Stimulated activated CD8-positive, alpha-beta memory T cell treated with anti-CD3 and anti-CD28 coated beads, Interleukin-7, amount 100 ng/mL, for 4 hours (primary cell): ENCODE results near the gene SPSB4.

Source experiments
- DNase-seq, 2 donors: peaks; one replicate each; pipeline ENCODE4 v3.0.0-alpha.2; 2020; ENCODE audit warnings: low read depth in 2 of 2

The SPSB4 gene

DNA sequence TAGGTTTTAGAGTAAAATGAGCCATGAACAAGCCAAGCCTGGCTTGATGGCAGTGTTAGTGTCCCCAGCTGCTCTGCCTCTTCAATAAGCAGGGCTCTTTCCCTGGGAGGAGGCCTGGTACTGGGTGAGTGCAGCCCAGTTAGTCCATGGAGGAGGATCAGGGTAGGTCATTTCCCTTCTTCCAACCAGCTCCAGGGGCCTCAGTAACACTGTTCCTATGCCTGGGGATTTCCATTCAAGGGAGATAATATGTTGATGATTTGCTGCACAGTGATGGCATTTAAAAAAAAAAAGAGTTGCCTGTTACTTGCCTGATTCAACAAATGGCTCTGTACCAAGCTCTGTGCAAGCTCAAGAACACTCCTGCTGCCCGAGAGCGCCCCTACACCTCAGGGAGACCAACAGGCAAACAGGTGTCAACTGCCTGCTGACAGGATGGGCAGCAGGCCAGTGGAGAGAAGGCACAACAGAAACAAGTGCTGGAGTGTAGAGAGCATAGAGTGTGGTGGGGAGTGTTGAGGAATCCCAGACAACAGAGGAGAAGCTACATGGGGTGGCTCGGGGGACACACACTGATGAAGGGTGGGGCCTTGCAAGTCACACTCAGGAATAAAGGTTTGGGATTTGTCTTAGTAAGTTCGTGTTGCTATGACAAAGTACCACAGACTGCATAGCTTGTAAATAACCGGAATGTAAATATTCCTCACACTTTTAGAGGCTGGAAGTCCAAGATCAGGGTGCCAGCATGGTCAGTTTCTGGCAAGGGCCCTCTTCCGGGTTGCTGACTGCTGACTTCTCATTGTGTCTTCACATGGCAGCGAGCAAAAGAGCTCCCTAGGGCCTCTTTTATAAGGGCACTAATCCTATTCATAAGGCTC, 101.9 kb downstream of the SPSB4 start:
- DNase-seq, result no peak

DNA sequence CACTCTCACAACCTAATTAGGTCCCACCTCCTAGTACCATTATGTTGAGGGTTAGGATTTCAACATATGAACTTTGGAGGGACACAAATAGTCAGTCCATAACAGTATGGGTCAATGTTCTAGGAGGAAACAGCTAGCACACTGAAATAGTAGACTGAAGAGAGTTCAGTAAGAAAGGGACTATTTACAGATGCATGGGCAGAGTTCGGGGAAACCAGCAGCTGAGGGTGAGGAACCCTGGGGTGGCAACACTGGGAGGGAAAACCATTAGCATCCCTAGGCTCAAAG, 102.5 kb downstream of the SPSB4 start:
- DNase-seq, result no peak

DNA sequence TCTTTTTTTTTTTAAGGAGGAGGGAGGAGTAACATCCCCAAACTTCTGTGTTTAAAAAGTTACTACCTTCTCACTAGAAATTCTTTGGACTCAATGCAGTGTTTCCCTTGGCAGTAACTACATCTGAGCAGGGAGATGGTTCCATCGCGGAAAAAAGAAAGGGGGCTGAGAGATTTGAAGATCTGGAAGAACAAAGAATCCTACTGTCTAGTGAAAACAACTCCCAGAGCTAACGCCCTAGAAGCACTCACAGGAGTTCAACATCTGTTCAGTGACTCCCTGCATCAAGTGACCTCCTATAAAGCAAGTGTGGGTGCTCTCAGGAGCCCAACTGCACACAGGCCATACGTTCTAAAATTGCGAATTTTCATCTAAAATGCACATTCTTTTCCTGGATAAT, 113.7 kb downstream of the SPSB4 start:
- no peak for DNase-seq

DNA sequence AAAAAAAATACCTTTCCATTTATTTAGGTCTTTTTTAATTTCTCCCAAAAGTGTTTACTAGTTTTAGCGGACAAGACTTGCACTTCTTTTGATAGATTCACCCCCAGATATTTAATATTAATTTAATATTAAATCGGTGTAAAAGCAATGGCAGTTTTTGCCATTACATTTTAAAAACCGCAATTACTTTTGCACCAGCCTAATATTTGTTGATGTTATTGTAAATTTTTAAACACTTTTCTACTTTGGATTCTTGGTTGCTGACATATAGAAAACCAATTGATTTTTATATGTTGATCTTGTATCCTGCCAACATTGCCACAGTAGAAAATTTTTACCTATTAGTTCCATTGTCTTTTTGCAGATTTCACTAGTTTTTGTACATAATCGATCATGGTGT, 116.5 kb downstream of the SPSB4 start:
- DNase-seq, result no peak

DNA sequence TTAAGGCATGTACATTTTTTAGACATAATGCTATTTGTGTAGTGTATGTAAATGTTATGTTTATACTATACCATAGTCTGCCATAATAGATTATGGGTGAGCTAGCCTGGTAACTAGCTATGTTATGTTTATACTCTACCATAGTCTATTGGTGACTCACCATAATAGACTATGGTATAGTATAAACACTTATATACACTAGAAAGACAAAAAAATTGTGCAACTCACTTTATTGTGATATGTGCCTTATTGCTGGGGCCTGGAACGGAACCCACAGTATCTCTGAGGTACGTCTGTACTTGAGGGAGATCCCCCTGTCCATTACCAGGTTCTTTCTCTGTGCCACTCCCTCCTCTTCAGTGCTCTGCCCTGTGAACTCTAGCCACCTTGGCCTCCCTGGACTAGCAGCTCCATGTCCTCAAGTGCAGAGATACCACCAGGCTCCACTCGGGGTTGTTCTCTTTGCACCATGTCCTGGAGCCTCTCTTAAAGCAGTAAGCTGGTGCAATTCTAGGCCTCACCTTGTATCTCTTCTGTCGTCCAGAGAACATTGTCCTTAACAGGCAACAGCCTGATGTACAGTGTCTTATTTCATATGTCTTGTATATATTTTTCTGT, 119.6 kb downstream of the SPSB4 start:
- no peak for DNase-seq

DNA sequence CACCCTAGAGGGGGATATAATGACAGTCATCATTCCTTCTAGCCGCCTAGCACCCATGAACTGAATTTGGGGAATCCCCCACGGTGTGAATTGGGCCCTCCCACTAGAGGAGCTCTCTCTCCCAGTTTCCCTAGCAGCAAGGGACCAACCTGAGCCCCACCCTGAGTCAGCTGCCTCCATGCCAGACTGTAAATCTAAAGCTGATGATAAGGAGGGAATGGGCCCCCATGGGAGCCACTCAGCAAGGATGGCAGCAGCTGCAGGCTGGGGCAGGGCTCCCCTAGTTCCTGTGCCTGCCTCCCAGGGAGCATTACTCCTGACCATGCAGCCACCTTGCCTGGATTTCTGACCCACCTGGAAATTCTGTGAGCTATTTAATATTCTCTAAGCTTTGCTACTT, 123.5 kb downstream of the SPSB4 start:
- no peak for DNase-seq

DNA sequence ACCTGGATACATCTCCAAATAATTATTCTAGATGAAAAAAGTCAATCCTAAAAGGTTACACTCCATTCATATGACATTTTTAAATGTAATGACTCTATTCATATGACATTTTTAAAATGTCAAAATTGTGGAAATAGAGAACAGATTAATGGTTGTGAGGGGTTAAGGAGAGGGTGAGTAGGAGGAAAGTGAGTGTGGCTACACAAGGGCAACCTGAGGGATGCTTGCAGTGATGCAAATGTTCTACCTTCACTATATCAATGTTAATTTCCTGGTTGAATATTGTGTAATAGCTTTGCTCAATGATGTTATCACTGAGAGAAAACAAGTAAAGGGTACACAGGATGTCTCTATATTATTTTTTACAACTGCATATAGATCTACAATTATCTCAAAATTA, 125.6 kb downstream of the SPSB4 start:
- DNase-seq, result no peak

DNA sequence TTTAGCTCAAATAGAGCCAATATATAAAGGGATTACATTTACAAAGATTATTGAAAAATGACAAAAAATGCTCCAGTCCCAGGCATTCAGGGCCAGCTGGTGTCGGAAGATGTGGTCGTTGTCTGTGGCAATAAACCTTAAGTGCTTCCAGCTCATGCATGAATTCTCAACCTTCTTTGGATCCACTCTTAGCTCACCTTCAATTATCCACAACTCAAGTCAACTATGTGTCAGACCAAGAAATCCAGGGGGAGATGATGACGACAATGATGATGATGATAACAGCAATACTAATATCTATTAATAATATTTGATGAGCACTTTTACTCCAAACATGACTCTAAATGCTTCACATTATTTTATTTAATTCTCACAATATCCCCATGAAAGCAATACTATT, 126.9 kb downstream of the SPSB4 start:
- DNase-seq, result no peak

DNA sequence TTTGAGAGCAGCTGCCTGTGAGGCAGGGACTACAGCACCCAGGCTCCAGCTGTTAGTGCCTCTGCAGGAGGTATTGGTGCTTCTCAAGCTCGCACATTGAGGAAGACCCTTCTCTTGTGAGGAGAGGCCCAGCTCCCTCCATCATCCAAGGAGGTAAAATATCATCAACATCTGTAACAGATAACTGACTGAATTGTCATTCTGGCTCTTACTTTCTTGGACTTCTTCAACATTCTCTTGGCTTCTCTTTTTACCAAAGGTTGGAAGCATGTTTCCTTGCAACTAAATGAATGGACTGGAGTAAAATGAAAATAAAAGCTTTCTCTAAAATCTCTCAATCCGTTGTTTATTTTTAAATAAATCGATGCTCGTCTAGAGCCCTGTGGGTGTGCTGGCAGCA, 127.4 kb downstream of the SPSB4 start:
- no peak for DNase-seq

DNA sequence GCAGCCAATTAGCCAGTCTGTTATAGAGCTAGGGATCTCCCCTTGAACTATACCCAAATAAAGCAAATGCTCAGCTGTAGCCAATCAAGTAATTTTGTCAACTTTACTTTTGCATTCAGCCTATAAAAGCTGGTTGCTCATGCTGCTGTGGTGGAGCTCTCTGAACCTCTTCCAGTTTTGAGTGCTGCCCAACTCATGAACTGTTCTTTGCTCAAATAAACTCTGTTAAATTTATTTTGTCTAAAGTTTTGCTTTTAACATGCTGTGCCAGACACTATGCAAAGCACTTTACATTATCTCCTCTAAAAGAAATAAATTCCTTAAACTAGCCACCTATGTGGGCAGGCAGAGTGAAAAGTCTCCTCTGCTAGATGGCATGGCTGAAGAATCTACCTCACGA, 128.8 kb downstream of the SPSB4 start:
- DNase-seq, result no peak

DNA sequence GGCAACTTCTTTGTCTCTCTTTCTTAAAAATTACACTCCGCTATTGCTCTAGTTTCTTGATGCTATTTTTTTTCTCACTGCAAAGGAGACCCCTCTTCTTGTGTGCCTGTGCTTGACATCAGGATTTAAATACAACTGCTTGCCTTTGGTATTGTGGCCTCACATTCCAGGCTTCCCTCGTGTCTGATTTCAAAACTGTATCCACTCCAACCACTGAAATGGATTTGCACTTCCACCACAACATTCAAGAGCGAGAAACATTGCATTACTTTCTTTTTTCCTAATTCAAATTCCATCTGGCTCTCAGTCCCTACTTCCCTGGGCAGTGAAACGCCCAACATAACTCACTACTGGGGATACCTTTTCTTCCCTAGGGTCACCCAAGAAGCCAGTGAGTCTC, 130.0 kb downstream of the SPSB4 start:
- no peak for DNase-seq

DNA sequence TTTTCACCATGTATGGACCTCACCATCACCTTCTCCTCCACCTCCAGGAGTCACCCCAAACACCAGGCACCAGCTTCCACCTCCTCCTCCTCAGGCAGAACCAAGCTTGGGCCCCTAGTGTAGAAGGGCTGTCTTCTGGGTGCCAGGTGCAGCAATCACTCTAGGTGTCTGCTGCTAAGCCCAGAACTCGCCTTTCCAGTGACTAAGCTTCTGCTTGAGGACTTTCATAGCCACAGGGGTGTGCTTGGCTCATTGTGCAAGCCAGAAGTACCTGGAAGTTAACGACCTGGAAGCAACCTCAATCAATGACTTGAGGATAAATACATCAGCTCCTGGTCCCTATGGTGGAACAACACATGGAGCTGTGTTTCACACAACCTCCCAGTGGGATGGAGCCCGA, 130.7 kb downstream of the SPSB4 start:
- DNase-seq, result no peak

DNA sequence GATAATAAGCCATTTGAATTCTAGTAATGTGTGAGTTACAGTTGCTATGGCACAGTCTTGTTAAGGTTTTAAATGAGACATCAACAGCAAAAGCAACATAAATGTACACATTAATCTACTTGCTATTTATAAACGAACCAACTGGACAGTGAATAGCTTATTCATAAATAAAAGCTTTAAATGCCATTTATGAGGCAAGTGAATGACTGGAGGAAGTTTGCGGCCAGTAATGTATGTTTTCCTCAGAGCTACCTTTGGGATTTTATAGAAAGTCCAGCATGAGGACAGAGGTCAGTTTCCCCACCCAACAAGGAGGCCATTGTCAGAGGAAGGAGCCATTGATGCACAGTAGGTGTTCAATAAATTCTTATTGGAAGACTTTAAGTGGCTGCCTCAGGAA, 132.5 kb downstream of the SPSB4 start:
- DNase-seq, result no peak

DNA sequence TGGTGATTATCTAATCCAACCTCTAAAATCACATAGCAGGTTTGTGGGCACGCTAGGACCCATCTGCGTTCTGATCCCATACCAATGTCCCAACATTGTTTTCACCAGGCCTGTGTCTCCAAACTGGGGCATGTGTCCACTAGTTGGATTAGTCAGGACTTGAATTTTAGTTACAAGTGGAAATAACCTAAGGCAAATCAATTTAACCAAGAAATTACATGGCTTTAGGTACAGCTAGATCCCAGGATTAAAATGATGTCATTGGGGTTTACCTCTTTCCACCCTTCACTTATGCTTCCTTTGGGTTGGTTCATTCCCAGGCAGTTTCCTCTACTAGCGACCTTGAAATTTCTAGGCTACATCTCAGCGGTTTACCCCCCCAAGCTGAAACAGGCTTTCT, 133.3 kb downstream of the SPSB4 start:
- DNase-seq, result no peak

DNA sequence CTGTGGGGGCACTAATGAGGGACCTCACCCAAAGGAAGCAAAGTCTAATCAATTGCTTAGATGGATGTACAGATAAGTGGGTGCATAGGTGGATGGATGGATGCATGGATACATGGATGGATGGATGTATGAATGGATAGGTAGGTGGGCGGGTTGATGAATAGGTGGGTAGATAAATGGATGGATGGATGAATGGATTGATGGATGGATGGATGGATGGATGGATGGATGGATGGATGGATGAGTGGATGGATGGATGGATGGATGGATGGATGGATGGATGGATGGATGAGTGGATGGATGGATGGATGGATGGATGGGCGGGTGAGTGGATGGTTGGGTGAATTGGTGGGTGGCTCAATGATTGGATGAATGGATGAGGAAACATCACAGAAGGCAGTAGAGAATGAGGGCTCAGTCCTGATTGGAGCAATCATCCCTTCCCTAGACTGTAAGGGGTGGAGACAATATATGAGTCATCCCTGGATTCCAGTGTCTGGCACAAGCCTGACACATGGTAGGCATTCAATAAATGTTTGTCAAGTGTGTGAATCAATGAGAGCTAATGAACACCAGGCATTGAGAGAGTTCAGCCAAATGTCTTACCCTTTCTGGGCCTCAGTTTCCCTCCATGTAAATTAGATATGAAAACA, 140.1 kb downstream of the SPSB4 start:
- no peak for DNase-seq

DNA sequence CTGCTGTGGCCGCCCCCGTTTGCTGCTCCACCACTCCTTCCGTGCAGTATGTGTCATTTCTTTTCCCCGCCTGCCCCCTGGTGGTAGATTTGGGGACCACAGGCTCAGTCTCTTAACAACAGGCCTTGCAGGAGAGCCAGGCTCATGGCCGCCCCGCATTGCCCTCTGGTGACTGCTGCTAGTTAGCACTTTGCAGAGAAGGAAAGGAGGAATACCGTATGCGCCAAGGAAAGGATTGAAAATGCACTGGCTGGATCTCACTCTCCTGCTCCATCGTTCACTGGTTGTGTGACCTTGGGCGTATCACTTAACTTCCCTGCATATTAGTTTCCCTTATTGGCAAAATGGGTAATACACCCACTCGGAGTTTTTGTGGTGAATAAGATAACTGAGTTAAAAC, 141.2 kb downstream of the SPSB4 start:
- DNase-seq, result peak; percentile 87 to 94

DNA sequence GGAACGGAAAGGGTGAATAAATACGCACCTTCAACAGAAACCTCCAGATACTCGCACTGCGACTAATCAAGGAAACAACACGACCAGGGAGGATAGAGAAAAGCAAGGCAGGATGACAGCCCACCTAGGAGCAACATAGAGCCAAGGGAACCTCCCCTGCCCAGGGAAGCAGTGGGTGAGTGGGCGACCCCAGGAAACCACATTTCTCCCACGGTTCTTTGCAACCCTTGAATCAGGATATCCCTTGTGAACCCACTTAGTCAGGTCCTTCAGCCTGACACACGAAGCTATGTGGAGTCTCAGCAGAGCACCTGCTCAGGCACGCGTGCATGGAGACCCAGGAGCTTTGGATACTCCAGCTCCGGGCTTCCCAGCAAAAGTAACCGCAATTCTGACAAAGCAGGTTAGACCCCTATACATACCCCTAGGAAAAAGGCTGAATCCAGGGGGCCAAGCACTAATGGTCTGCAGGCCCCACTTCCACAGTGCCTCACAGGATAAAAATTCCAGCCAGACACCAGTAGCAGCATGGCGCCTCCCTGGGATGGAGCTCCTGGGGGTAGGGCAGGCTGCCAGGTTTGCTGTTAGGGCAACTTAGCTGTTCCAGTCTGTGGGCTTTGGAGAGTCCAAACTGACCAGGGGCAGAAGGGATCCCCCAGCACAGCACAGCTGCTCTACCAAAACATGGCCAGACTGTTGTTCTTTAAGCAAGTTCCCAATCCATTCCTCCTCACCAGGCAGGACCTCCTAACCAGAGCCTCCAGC, 142.1 kb downstream of the SPSB4 start:
- no peak for DNase-seq
